ENCODE results near the gene SPATA6. TPM values are rescaled to one million over a fixed set of nuclear protein-coding genes. Genes with fewer than 3 reads are reported as not detected.
"Not testable (repeated sequence)": the region's sequence is repeated elsewhere in the genome, so short reads cannot be mapped to it uniquely, and the experiment has no call there.

The SPATA6 gene
- total RNA-seq, 1 donor, result 7.6 TPM

DNA sequence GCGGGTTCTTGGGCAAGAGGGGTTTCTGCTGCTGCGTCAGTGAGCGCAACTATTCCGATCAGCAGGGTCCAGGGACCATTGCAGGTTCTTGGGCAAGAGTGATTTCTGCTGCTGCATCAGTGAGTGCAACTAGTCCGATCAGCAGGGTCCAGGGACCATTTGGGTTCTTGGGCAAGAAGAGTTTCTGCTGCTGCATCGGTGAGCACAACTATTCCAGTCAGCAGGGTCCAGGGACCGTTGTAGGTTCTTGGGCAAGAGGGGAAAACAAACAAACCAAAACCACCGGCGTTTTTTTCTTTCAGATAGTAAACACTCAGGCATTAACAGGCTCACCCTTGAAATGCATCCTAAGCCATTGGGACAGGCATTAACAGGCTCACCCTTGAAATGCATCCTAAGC is 32.6 kb downstream of the SPATA6 start:
- TF ChIP-seq, protein P1, sequence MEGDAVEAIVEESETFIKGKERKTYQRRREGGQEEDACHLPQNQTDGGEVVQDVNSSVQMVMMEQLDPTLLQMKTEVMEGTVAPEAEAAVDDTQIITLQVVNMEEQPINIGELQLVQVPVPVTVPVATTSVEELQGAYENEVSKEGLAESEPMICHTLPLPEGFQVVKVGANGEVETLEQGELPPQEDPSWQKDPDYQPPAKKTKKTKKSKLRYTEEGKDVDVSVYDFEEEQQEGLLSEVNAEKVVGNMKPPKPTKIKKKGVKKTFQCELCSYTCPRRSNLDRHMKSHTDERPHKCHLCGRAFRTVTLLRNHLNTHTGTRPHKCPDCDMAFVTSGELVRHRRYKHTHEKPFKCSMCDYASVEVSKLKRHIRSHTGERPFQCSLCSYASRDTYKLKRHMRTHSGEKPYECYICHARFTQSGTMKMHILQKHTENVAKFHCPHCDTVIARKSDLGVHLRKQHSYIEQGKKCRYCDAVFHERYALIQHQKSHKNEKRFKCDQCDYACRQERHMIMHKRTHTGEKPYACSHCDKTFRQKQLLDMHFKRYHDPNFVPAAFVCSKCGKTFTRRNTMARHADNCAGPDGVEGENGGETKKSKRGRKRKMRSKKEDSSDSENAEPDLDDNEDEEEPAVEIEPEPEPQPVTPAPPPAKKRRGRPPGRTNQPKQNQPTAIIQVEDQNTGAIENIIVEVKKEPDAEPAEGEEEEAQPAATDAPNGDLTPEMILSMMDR (IDR thresholded peaks at IDR 0.05; ENCODE audit: extremely low read depth, low read depth, low read length), result no peak
- DNase-seq (ENCODE audit: insufficient read length, low spot score, missing footprints), result no peak
- no peak overlapping the region for H3K27ac ChIP-seq (ENCODE audit: low read depth, low read length)
- H4K20me1 ChIP-seq (ENCODE audit: insufficient read depth, low read length), result no peaks in the 10 kb centered on the region
- no peaks in the 10 kb centered on the region for H3K9me3 ChIP-seq (ENCODE audit: low read depth, low read length)
- H3K4me1 ChIP-seq (ENCODE audit: insufficient read depth, low read length), result no peaks in the 10 kb centered on the region
- H3K4me3 ChIP-seq (ENCODE audit: insufficient read depth, low read length), result no peak overlapping the region
- H3K27me3 ChIP-seq (ENCODE audit: insufficient read depth, low read length), result no peaks in the 10 kb centered on the region
- no peak overlapping the region for H2AFZ ChIP-seq (ENCODE audit: low read length)
- H3K4me2 ChIP-seq (ENCODE audit: insufficient read depth, low read length), result no peak overlapping the region
- no peaks in the 10 kb centered on the region for H3K79me2 ChIP-seq (ENCODE audit: insufficient read depth, low read length)
- no peaks in the 10 kb centered on the region for H3K36me3 ChIP-seq (ENCODE audit: insufficient read depth, low read length)

DNA sequence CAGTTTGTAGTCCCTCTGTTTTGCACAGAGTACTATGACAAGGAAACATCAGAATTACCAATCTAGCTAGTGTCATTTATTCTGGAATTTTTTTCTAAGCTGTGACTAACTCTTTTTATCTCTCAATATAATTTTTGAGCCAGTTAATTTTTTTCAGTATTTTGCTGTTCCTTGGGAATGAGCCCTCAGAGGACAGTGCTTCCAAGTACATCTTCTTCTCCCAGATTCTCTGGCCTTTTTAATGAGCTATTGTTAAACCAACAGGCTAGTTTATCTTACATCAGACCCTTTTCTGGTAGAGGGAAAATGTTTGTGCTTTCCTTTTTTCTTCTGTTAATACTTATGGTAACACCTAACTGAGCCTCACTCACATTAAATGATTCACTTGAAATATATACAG is 34.6 kb downstream of the SPATA6 start:
- H3K9me3 ChIP-seq (ENCODE audit: low read depth, low read length); H3K27me3 ChIP-seq (ENCODE audit: insufficient read depth, low read length); H3K4me1 ChIP-seq (ENCODE audit: insufficient read depth, low read length); H2AFZ ChIP-seq (ENCODE audit: low read length); H3K4me2 ChIP-seq (ENCODE audit: insufficient read depth, low read length); H3K36me3 ChIP-seq (ENCODE audit: insufficient read depth, low read length); DNase-seq (ENCODE audit: insufficient read length, low spot score, missing footprints); H3K4me3 ChIP-seq (ENCODE audit: insufficient read depth, low read length); H4K20me1 ChIP-seq (ENCODE audit: insufficient read depth, low read length); H3K79me2 ChIP-seq (ENCODE audit: insufficient read depth, low read length); H3K27ac ChIP-seq (ENCODE audit: low read depth, low read length): not testable (repeated sequence)

GRCh38 chr1:48435312-48436002 is 36.5 kb downstream of the SPATA6 start:
- H3K27ac ChIP-seq (ENCODE audit: low read depth, low read length); DNase-seq (ENCODE audit: insufficient read length, low spot score, missing footprints); H3K27me3 ChIP-seq (ENCODE audit: insufficient read depth, low read length); H3K9me3 ChIP-seq (ENCODE audit: low read depth, low read length); H3K4me3 ChIP-seq (ENCODE audit: insufficient read depth, low read length); H4K20me1 ChIP-seq (ENCODE audit: insufficient read depth, low read length); H3K4me1 ChIP-seq (ENCODE audit: insufficient read depth, low read length); H3K79me2 ChIP-seq (ENCODE audit: insufficient read depth, low read length); H3K4me2 ChIP-seq (ENCODE audit: insufficient read depth, low read length); H3K36me3 ChIP-seq (ENCODE audit: insufficient read depth, low read length); H2AFZ ChIP-seq (ENCODE audit: low read length): not testable (repeated sequence)

DNA sequence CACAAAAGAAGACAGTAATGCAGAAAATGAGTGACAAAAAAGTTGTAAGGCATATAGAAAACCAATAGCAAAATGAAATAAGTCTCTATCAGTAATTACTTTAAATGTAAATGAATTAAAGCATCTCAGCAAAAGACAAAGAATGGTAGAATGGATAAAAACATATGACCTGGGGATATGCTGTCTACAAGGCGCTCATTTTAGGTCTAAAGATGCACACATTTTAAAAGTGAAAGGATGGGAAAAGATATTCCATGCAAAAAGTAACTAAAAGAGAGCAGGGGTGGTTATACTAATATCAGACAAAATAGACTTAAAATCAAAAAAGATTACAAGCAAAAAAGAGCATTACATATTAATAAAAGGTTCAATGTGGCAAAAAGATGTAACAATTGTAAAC is 41.2 kb downstream of the SPATA6 start:
- H3K36me3 ChIP-seq (ENCODE audit: insufficient read depth, low read length), result no peaks in the 10 kb centered on the region
- no peak overlapping the region for H3K4me3 ChIP-seq (ENCODE audit: insufficient read depth, low read length)
- no peaks in the 10 kb centered on the region for H3K79me2 ChIP-seq (ENCODE audit: insufficient read depth, low read length)
- TF ChIP-seq, protein P1 (IDR thresholded peaks at IDR 0.05; ENCODE audit: extremely low read depth, low read depth, low read length), result no peak
- no peak for DNase-seq (ENCODE audit: insufficient read length, low spot score, missing footprints)
- no peak overlapping the region for H3K4me2 ChIP-seq (ENCODE audit: insufficient read depth, low read length)
- H3K27me3 ChIP-seq (ENCODE audit: insufficient read depth, low read length), result no peaks in the 10 kb centered on the region
- no peak overlapping the region for H2AFZ ChIP-seq (ENCODE audit: low read length)
- H4K20me1 ChIP-seq (ENCODE audit: insufficient read depth, low read length), result no peaks in the 10 kb centered on the region
- H3K9me3 ChIP-seq (ENCODE audit: low read depth, low read length), result no peaks in the 10 kb centered on the region
- H3K4me1 ChIP-seq (ENCODE audit: insufficient read depth, low read length), result no peaks in the 10 kb centered on the region
- no peak overlapping the region for H3K27ac ChIP-seq (ENCODE audit: low read depth, low read length)

- H3K36me3 ChIP-seq (ENCODE audit: insufficient read depth, low read length), result no peaks in the 10 kb centered on the region
- no peak overlapping the region for H2AFZ ChIP-seq (ENCODE audit: low read length)
- H3K4me1 ChIP-seq (ENCODE audit: insufficient read depth, low read length), result no peaks in the 10 kb centered on the region
- no peaks in the 10 kb centered on the region for H3K27me3 ChIP-seq (ENCODE audit: insufficient read depth, low read length)
- TF ChIP-seq, protein P1 (IDR thresholded peaks at IDR 0.05; ENCODE audit: extremely low read depth, low read depth, low read length), result no peak
- H3K79me2 ChIP-seq (ENCODE audit: insufficient read depth, low read length), result no peaks in the 10 kb centered on the region
- H3K9me3 ChIP-seq (ENCODE audit: low read depth, low read length), result no peaks in the 10 kb centered on the region
- no peak overlapping the region for H3K27ac ChIP-seq (ENCODE audit: low read depth, low read length)
- DNase-seq (ENCODE audit: insufficient read length, low spot score, missing footprints), result no peak
- no peak overlapping the region for H3K4me2 ChIP-seq (ENCODE audit: insufficient read depth, low read length)
- H3K4me3 ChIP-seq (ENCODE audit: insufficient read depth, low read length), result no peak overlapping the region
- no peaks in the 10 kb centered on the region for H4K20me1 ChIP-seq (ENCODE audit: insufficient read depth, low read length)
Observed at GRCh38 chr1:48422009-48422408, 50.0 kb downstream of the SPATA6 start.

Measured in osteoblast (primary cell).